Activated CD8-positive, alpha-beta memory T cell treated with anti-CD3 and anti-CD28 coated beads for 4 hours (primary cell): ENCODE results near the gene SARDH.

Source experiments
- DNase-seq, 2 donors: peaks; one replicate each; pipeline ENCODE4 v3.0.0-alpha.2; 2020; ENCODE audit warnings: low read depth in 2 of 2

Gene SARDH, protein sequence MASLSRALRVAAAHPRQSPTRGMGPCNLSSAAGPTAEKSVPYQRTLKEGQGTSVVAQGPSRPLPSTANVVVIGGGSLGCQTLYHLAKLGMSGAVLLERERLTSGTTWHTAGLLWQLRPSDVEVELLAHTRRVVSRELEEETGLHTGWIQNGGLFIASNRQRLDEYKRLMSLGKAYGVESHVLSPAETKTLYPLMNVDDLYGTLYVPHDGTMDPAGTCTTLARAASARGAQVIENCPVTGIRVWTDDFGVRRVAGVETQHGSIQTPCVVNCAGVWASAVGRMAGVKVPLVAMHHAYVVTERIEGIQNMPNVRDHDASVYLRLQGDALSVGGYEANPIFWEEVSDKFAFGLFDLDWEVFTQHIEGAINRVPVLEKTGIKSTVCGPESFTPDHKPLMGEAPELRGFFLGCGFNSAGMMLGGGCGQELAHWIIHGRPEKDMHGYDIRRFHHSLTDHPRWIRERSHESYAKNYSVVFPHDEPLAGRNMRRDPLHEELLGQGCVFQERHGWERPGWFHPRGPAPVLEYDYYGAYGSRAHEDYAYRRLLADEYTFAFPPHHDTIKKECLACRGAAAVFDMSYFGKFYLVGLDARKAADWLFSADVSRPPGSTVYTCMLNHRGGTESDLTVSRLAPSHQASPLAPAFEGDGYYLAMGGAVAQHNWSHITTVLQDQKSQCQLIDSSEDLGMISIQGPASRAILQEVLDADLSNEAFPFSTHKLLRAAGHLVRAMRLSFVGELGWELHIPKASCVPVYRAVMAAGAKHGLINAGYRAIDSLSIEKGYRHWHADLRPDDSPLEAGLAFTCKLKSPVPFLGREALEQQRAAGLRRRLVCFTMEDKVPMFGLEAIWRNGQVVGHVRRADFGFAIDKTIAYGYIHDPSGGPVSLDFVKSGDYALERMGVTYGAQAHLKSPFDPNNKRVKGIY

DNA sequence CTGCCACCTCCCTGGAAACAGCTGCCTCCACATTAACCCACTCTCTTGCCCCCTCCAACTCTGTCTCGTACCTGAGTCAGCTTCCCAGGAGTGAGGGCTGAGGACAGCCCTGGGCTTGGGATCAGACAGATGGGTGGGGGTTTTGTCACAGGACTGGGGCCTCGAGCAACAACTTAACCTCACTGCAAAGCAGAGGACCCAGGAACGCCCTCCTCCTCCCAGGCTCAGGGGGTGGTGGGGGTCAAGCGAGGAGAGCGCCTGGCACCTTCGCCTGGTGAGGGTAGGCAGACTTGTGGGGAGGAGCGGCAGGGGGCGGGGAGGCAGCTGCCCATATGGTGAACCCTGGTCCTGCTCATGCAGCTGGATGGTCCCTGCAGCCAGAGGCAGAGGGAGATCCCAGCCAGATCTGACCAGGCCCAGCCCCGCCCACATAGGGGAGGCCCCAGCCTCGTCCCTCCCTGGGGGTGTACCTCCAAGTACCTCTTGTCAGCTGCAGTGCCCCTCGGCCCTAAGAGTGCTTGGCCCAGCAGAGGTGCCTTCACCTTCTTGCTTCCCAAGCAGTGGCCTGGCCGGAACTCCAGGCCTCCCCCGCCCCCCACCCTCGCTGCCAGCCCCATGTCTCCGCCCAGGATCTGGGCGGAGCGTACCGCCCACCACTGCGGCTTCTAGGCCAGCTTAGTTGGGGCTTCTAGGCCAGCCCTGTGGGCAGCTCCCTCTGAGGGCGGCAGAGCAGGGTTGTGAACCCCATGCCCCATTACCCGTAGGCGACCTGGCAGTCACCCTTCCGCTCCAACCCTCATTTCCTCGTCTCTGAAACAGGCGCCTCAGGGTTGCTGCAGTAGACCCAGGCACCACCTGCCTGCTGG is at the start of gene SARDH:
Gene SARDH (minus strand): TSS at position 579 of the 866 bp plus-strand sequence. CDS start 4,179 bp downstream, outside the sequence.
- peak; percentile 14 to 24 for DNase-seq

DNA sequence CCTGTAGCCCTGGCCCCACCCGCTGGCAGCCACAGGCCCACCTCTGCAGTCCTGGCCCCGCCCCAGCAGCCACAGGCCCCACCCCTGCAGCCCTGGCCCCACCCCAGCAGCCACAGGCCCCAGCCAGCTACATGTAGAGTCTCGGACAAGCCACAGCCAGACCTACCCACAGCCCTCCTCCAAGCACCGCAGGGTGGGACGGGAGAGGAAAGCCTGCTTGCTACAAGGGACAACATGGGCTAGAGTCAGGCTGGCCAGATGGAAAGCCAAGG is 49.5 kb upstream of the SARDH start:
- no peak for DNase-seq

DNA sequence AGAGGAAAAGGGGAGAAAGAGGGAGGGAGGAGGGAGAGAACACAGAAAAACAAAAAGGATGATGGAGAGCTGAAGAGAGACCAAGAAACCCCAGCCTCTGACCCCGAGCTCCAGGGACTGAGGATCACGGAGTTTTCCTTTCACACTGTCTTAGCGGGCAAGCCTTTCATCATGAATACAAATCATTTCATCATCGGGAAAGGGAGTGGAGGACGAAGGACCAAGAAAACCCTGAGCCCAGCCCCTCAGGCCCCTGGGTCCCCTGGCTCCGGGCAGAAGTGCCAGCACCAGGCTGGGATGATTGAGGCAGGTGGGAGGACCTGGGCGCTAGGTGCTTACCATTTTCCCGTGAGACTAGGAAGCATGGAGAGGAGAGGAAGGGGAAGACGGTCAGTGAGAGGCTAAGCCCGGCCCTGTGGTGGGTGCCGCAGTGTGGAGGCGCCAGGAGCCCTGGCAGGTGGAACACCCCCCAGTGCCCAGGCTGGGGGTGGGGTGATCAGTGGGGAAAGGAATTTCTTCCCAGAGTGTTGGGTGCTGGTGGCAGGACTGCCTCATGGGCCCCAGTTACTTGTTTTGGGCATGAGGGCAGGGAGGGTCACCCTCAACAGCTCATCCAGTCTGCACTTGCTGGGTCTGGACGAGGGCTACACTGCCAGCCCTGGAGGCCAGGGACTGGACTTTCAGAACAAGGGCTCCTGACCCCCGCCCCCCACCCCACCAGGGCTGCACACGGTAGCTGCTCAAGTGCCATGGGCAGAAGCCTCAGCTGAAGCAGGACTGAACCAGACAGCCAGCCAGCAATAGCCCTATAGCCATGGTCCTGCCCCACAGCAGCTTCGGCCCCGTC is 49.0 kb upstream of the SARDH start:
- no peak for DNase-seq

DNA sequence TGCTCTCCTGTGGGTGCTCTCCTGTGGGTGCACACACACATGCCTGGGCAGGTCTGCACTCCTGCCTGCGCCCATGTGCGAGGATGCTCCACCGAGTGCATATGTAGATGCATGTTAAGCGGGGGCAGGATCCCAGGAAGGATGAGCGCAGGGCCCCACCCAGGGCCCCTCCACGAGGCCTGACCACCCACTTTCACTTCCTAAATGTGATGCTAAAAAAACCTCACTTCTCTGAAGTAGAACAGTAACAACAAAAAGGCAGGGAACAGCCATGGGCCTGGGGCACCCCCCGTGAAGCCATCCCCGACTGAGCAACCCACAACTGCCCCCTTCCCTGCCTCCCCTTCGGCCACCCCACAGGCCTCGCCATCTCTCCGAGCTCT is 48.2 kb upstream of the SARDH start:
- no peak for DNase-seq

DNA sequence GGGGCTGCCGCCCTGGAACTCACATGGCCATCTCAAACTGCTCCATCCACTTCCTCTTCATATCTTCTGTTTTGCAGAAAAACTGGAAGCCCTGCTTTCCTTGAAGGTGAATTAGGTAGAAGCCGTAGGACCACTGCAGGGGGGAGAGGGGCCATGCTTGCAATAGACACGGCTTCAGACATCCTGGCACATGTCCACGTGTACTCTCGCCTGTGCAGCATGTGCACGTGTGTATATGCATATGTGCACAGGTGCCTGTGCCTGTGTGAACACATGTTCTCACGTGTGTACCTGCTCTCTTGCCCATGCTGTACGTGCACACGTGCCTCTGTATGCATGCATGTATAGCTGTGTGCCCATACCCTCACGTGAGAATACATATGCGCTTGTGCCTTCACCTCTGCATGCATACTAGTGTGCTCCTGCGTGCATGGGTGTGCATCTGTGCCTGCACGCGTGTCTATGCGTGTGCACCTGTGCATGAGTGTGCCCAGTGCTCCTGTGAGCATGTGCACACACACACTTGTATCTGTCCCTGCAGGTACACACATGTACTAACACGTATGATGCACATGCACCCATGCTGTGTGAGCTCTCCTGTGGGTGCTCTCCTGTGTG is 47.7 kb upstream of the SARDH start:
- DNase-seq, result no peak

DNA sequence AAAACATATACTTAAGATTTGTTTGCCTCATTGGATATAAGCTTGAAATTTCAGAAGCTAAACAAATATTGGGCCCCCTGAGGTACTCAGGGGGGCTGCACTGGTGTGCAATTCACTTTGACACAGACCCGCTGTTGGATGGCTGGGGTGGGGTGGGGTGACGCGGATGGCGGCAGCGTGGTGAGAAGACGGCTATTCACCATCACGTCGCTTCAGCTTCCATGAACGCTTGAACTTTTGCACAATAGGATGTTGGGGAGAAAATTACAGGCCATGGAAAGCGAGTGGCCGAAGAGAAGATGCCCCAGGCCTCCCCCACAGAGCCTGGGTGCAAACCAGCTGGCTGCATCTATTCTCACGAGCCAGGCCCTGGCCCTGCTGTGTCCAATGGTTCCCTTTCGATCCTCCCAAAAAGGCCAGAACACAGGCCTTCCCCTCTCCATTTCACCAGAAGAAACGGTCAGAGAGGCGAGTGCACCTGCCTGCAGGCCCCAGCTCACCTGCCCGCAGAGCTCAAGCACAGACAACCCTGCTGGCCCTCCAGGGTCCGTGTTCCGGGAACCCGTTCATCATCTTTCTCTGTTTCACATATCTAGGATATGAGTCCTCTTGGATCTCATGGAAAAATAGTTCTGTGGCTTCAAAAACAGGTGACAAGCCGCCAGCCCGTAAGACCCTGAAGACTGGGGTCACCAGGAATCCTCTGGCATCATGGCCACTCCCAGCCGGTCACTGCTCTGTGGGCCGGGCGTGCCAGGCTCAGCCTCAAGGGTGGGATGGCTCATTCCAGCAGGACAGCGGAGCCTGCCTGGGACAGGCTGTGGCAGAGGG is 46.8 kb upstream of the SARDH start:
- no peak for DNase-seq

GRCh38 chr9:133783331-133783731 is 45.2 kb upstream of the SARDH start:
- no peak for DNase-seq

DNA sequence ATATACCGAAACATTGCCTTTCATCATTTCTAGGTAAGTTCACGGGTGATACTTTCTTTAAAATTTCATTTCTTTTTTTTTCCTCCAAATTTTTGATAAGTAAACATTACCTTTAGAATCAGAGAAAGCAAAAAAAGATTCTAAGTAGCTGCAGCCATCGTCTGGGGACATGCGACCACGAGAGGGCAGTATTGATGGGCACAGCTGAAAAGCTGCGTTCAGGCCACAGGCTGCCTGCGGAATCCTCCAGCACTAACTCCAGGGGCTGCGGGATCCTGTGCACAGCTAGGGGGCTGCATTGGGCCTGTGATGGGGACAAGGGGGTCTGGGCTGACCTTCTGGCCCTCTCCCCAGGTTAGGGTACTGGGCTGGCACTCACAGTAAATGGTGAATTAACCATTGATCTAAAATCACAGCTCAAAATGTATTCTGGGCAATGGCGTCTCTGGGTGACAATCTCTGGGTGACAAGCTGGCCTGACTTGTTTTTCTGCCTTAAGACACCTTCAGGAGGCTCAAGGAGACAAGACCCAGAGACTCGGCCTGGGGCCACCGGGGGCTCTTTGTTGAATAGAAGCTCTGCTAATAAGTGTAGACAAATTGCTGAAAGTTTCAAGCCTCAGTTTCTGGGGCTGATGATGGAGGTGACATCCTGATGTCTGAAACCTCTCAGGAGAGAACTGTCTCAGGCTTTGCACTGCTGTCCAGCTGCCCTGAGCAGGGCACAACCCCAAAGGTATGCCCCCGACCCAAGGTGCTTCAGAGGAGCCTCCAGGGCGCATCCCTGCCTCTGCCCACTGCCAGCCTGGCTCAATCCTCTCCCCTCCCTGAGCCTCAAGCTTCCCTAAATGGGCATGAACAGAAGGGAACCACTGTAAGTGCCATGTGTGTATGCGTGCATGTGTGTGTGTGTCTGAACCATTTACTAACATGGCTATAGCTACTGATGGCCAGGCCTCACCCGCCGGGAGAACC is 44.3 kb upstream of the SARDH start:
- peak; percentile 30 to 37 for DNase-seq

DNA sequence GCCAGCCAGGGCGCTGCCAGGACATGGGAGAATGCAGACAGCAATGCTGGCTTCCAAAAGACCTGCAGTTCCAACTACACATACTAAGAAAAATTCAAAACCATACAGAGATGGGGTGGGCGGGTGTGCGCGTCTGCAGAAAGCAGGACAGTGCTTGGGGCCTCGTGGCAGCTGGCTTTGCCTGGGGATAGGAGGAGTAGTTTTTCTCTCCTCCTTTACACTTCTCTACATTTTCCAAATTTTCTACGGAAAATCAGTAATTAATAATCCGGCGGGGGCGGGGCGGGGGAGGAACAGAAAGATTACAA is 43.6 kb upstream of the SARDH start:
- DNase-seq, result no peak

- no peak for DNase-seq
These were observed 43.0 kb upstream of the SARDH start for GRCh38 chr9:133780962-133781827.

- no peak for DNase-seq
These were observed 42.3 kb upstream of the SARDH start for GRCh38 chr9:133780404-133780945.

GRCh38 chr9:133779516-133780403 is 41.6 kb upstream of the SARDH start:
- no peak for DNase-seq

DNA sequence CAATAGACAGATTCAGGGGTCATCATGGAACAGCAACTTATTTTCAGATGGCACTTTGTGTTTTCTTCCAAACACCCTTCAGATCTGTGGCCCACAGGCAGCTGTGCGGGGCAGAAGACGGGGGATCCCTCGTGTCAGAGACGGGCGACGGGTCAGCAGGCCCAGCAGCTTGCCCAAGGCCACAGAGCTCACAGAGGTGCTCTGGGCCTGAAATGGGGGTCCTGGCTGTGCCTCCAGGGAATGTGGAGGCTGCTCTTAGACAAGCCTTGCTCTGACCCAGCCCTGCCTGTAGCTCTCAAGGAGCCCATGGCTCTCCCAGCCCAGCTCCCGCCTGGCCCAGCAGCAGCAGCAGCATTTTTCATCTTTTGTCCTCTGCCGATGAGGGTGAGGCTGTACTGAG is 40.9 kb upstream of the SARDH start:
- no peak for DNase-seq

- no peak for DNase-seq
These were observed 40.3 kb upstream of the SARDH start for GRCh38 chr9:133778336-133779013.

DNA sequence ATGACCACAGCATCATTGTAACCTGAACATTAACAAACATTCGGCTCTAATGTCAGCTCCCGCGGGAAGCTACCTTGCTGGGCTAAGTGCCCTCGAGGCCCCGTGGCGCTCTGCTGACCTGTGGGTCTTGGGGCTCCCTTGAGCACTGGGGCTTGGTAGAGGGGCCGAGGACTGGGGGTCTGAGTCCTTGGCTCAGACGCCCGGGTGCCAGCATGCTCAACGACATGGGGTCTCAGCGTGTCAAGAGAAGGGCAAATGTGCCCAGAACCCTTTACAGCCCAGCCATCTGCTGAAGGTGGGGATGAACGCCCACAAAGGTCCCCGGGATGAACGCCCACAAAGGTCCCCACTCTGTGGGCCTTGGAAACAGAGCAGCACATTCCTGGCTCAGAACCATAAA is 39.7 kb upstream of the SARDH start:
- DNase-seq, result no peak
